GM23338 (cell line): ENCODE data around the gene WASL. TPM values are rescaled to one million over a fixed set of nuclear protein-coding genes. Genes with fewer than 3 reads are reported as not detected.
A peak's percentile ranks its signal among the peaks of the same experiment; 100 is the strongest.

Experiments used
- ATAC-seq: fragments of 200-7000 bp; cut with Tn5 transposase; 3 replicates; pipeline ENCODE4 v1.9.1; 2020
- DNase-seq: peaks from one replicate; pipeline ENCODE4 v3.0.0-alpha.2; 2015; ENCODE audit warnings: low spot score
- H2AFZ ChIP-seq: fragments of 200-600 bp; sonication (generic); 2 replicates; pipeline ENCODE4 v1.8.0; 2016; ENCODE audit warnings: antibody characterized with exemption, mild to moderate bottlenecking, moderate library complexity
- H3F3A ChIP-seq: fragments of 200-600 bp; sonication (generic); replicated peaks from 2 replicates; pipeline ENCODE4 v1.8.0; 2017; ENCODE audit warnings: antibody characterized with exemption, mixed run types, low read depth
- H3K27ac ChIP-seq: fragments of 200-600 bp; sonication (generic); 2 replicates; pipeline ENCODE4 v1.6.1; 2016; ENCODE audit warnings: low read depth
- H3K27me3 ChIP-seq: fragments of 200-600 bp; sonication (generic); 2 replicates; pipeline ENCODE4 v1.8.0; 2016; ENCODE audit warnings: mild to moderate bottlenecking, mixed run types, moderate library complexity; ENCODE audit not compliant: insufficient read depth
- H3K36me3 ChIP-seq: fragments of 200-600 bp; sonication (generic); 2 replicates; pipeline ENCODE4 v1.8.0; 2016; ENCODE audit warnings: mild to moderate bottlenecking; ENCODE audit not compliant: insufficient read depth
- H3K4me1 ChIP-seq: fragments of 200-600 bp; sonication (generic); 2 replicates; pipeline ENCODE4 v1.8.0; 2016; ENCODE audit warnings: mild to moderate bottlenecking, moderate library complexity; ENCODE audit not compliant: insufficient read depth
- H3K4me2 ChIP-seq: fragments of 200-600 bp; sonication (generic); 2 replicates; pipeline ENCODE4 v1.7.1; 2017; ENCODE audit warnings: mixed run types
- H3K4me3 ChIP-seq: fragments of 200-600 bp; sonication (generic); 2 replicates; pipeline ENCODE4 v1.6.1; 2016; ENCODE audit warnings: mixed run types
- H3K79me2 ChIP-seq: fragments of 200-600 bp; sonication (generic); replicated peaks from 2 replicates; pipeline ENCODE4 v1.8.0; 2017; ENCODE audit warnings: mild to moderate bottlenecking; ENCODE audit not compliant: insufficient read depth
- H3K9me2 ChIP-seq: fragments of 200-600 bp; sonication (generic); 2 replicates; pipeline ENCODE4 v1.8.0; 2017; ENCODE audit not compliant: insufficient read depth
- H4K20me1 ChIP-seq: fragments of 200-600 bp; sonication (generic); replicated peaks from 2 replicates; pipeline ENCODE4 v1.8.0; 2017; ENCODE audit warnings: mild to moderate bottlenecking; ENCODE audit not compliant: insufficient read depth
- H3K27ac Mint-ChIP-seq: 2 replicates; pipeline ENCODE4 v1.8.0; 2020; ENCODE audit warnings: inconsistent platforms, mild to moderate bottlenecking, moderate library complexity, mixed read lengths
- H3K27me3 Mint-ChIP-seq: 3 replicates; pipeline ENCODE4 v1.8.0; 2022; ENCODE audit warnings: low read depth, mild to moderate bottlenecking, moderate library complexity, mixed read lengths, inconsistent platforms; ENCODE audit not compliant: insufficient read depth, poor library complexity
- H3K36me3 Mint-ChIP-seq: 3 replicates; pipeline ENCODE4 v1.8.0; 2021; ENCODE audit warnings: low read depth, mild to moderate bottlenecking, inconsistent platforms, moderate library complexity, mixed read lengths
- H3K4me1 Mint-ChIP-seq: 3 replicates; pipeline ENCODE4 v1.8.0; 2020; ENCODE audit warnings: mild to moderate bottlenecking, inconsistent platforms, mixed read lengths
- H3K4me3 Mint-ChIP-seq: 3 replicates; pipeline ENCODE4 v1.8.0; 2021; ENCODE audit warnings: moderate library complexity, mild to moderate bottlenecking, inconsistent platforms, mixed read lengths
- H3K9me3 Mint-ChIP-seq: 3 replicates; pipeline ENCODE4 v1.8.0; 2020; ENCODE audit warnings: moderate library complexity, mild to moderate bottlenecking, inconsistent platforms, mixed read lengths
- CREB1 ChIP-seq: fragments of 250-450 bp; sonication (Bioruptor Pico); IDR thresholded peaks from 2 replicates; pipeline ENCODE4 v1.5.0; 2020; ENCODE audit warnings: low read depth, mild to moderate bottlenecking, moderate library complexity
- CTCF ChIP-seq, 2 experiments: fragments of 200-600 bp in 1 of 2; sonication (generic) in 1 of 2; conservative IDR thresholded peaks; 2 replicates each; pipeline versions ENCODE4 v1.5.1 to v1.6.1; 2016 to 2017; ENCODE audit warnings: antibody characterized with exemption in 2 of 2, low read depth in 2 of 2, mild to moderate bottlenecking in 2 of 2, moderate library complexity in 1 of 2
- ETS1 ChIP-seq: IDR thresholded peaks from 2 replicates; pipeline ENCODE4 v1.6.1; 2016; ENCODE audit warnings: antibody characterized with exemption
- EZH2 ChIP-seq: fragments of 200-600 bp; sonication (generic); IDR thresholded peaks from one replicate; pipeline ENCODE4 v1.8.0; 2017; ENCODE audit warnings: antibody characterized with exemption, mild to moderate bottlenecking, low read depth; ENCODE audit not compliant: unreplicated experiment
- EZH2phosphoT487 ChIP-seq: fragments of 200-600 bp; sonication (generic); IDR thresholded peaks from one replicate; pipeline ENCODE4 v1.8.1; 2018; ENCODE audit warnings: antibody characterized with exemption; ENCODE audit not compliant: unreplicated experiment
- JUNB ChIP-seq: IDR thresholded peaks from one replicate; pipeline ENCODE4 v1.6.1; 2016; ENCODE audit warnings: antibody characterized with exemption; ENCODE audit not compliant: unreplicated experiment
- NANOG ChIP-seq: IDR thresholded peaks from 2 replicates; pipeline ENCODE4 v1.6.1; 2016; ENCODE audit warnings: antibody characterized with exemption, borderline replicate concordance
- POLR2AphosphoS5 ChIP-seq: IDR thresholded peaks from 2 replicates; pipeline ENCODE4 v1.6.1; 2016; ENCODE audit warnings: antibody characterized with exemption, low read depth
- REST ChIP-seq: IDR thresholded peaks from one replicate; pipeline ENCODE4 v1.6.1; 2018; ENCODE audit warnings: antibody characterized with exemption; ENCODE audit not compliant: unreplicated experiment
- STAT1 ChIP-seq: IDR thresholded peaks from one replicate; pipeline ENCODE4 v1.6.1; 2016; ENCODE audit warnings: antibody characterized with exemption; ENCODE audit not compliant: unreplicated experiment
- ZNF114 ChIP-seq: fragments of 250-450 bp; sonication (Bioruptor Pico); IDR thresholded peaks from 2 replicates; pipeline ENCODE4 v1.5.0; 2020; ENCODE audit warnings: mild to moderate bottlenecking, moderate library complexity
- ZNF331 ChIP-seq: fragments of 250-450 bp; sonication (Bioruptor Pico); IDR thresholded peaks from 2 replicates; pipeline ENCODE4 v1.5.0; 2020; ENCODE audit warnings: low read depth, mild to moderate bottlenecking, moderate library complexity
- ZNF462 ChIP-seq: fragments of 250-450 bp; sonication (Bioruptor Pico); IDR thresholded peaks from 2 replicates; pipeline ENCODE4 v1.5.0; 2020; ENCODE audit warnings: mild to moderate bottlenecking, moderate library complexity
- polyA plus RNA-seq: library from polyadenylated mRNA; unstranded; fragments of >200 nt; fragmentation: Nextera tagmentation; extraction: Ambion mirVana; gene quantifications from 2 replicates; pipeline ENCODE4 v1.2.1, GENCODE V29; 2016
- total RNA-seq: library from RNA; depleted of rRNA; stranded (reverse); fragments of >200 nt; shearing (Covaris generic); gene quantifications from 2 replicates; pipeline ENCODE4 v1.2.3, GENCODE V29; 2014

Gene WASL
- total and polyA plus RNA-seq, 2 experiments from 2014 or later, result 36.4 to 45.3 TPM

GRCh38 chr7:123738356-123738755 lies 10.4 kb downstream of the WASL start:
- Histone ChIP-seq H3K27ac (0 out of 2 replicates have a peak overlapping the region, but pooled peaks have one; percentile 8), H3F3A (no peaks in the 10 kb centered on the region), H3K36me3 (no peaks in the 10 kb centered on the region), H3K27me3 (no peaks in the 10 kb centered on the region), H2AFZ (no peak overlapping the region), H3K4me3 (no peak overlapping the region), H3K4me1 (peaks cover 13% of the 10 kb centered on the region), H3K4me2 (no peak overlapping the region), H3K9me2 (no peaks in the 10 kb centered on the region), H4K20me1 (peaks cover 45% of the 10 kb centered on the region), H3K79me2 (peaks cover 100% of the 10 kb centered on the region)
- no peak for ATAC-seq
- H3K4me3 Mint-ChIP-seq, result no peak overlapping the region
- H3K27me3 Mint-ChIP-seq, result no peaks in the 10 kb centered on the region
- DNase-seq, result no peak
- TF ChIP-seq ZNF462 (CRISPR knock-in tag) (no peak), EZH2 (no peak), ZNF331 (no peak), CTCF (conservative IDR thresholded peaks at IDR 0.05; ENCODE audit: low read depth in 2 of 2) (no peak), ZNF114 (CRISPR knock-in tag) (no peak), REST (no peak), NANOG (no peak), ETS1 (no peak), CREB1 (no peak), EZH2phosphoT487 (no peak), POLR2AphosphoS5 (no peak), STAT1 (no peak), JUNB (no peak)
- no peak overlapping the region for H3K27ac Mint-ChIP-seq
- peaks cover 34% of the 10 kb centered on the region for H3K4me1 Mint-ChIP-seq
- no peaks in the 10 kb centered on the region for H3K36me3 Mint-ChIP-seq
- H3K9me3 Mint-ChIP-seq, result no peaks in the 10 kb centered on the region
